Kidney (tissue), 14 donors: Measurements from ENCODE around the gene HIVEP3. TPM values are rescaled to one million over a fixed set of nuclear protein-coding genes. Genes with fewer than 3 reads are reported as not detected.
A peak's percentile ranks its signal among the peaks of the same experiment; 100 is the strongest.

ENCODE experiments used
- DNase-seq, 5 donors: peaks; one replicate each; pipeline ENCODE4 v3.0.0-alpha.2; 2013 to 2020
- FAIRE-seq: peaks from 2 replicates; lab custom pipeline; 2012; peaks lifted over from hg19 to GRCh38; lab: Jason Lieb, UNC
- H3K27ac ChIP-seq, 2 donors: one replicate each; pipeline ENCODE4 v1.7.0; 2013; ENCODE audit warnings: low read depth in 2 of 2, low read length in 2 of 2, inconsistent platforms in 1 of 2
- H3K27me3 ChIP-seq: one replicate; pipeline ENCODE4 v1.7.1; 2013; ENCODE audit warnings: low read length, inconsistent platforms; ENCODE audit not compliant: control insufficient read depth, insufficient read depth
- H3K36me3 ChIP-seq, 3 donors: one replicate each; pipeline versions ENCODE4 v1.7.0 to v1.7.1; 2013; ENCODE audit warnings: low read length in 3 of 3, control low read depth in 1 of 3, inconsistent platforms in 1 of 3; ENCODE audit not compliant: insufficient read depth in 3 of 3, control insufficient read depth in 2 of 3
- H3K4me1 ChIP-seq, 3 donors: one replicate each; pipeline versions ENCODE4 v1.7.0 to v1.7.1; 2013; ENCODE audit warnings: low read length in 3 of 3, inconsistent platforms in 1 of 3, low read depth in 1 of 3; ENCODE audit not compliant: control insufficient read depth in 2 of 3, insufficient read depth in 2 of 3
- H3K4me3 ChIP-seq, 3 donors: one replicate each; pipeline versions ENCODE4 v1.7.0 to v1.8.1; 2013; ENCODE audit warnings: low read length in 3 of 3, control low read depth in 1 of 3, inconsistent platforms in 1 of 3
- H3K9ac ChIP-seq, 3 donors: one replicate each; pipeline versions ENCODE4 v1.7.0 to v1.7.1; 2013; ENCODE audit warnings: low read length in 3 of 3, control low read depth in 1 of 3, inconsistent platforms in 1 of 3
- H3K9me3 ChIP-seq, 3 donors: one replicate each; pipeline versions ENCODE4 v1.7.0 to v1.7.1; 2013; ENCODE audit warnings: low read length in 3 of 3, control low read depth in 1 of 3, inconsistent platforms in 1 of 3; ENCODE audit not compliant: control insufficient read depth in 2 of 3, insufficient read depth in 1 of 3
- intact Hi-C: fragments of 100-400 bp; cut with DNase I; formaldehyde crosslinking; loops from one replicate; pipeline ENCODE4 v1.11.1; 2022
- polyA plus RNA-seq: library from polyadenylated mRNA; stranded (reverse); fragments of 350-450 nt; fragmentation: Illumina TruSeq; extraction: RNeasy Lipid Tissue Mini Kit (QIAGEN cat#74804); gene quantifications from one replicate; pipeline ENCODE4 v1.2.3, GENCODE V29; 2014; ENCODE audit warnings: low read depth, low replicate concordance; ENCODE audit not compliant: insufficient read depth
- total RNA-seq: library from RNA; stranded (reverse); fragmentation: NEBNext Ultra II Directional; extraction: Animal tissue kit (Norgen Biotek cat#: 25700); gene quantifications from one replicate; pipeline ENCODE4 v1.2.1, GENCODE V29; 2021
- TF ChIP-seq, protein P1 (sequence below): IDR thresholded peaks from 3 replicates; pipeline ENCODE4 v1.5.1; 2012; ENCODE audit warnings: mild to moderate bottlenecking, moderate library complexity, borderline replicate concordance; ENCODE audit not compliant: insufficient read depth; ENCODE audit errors: extremely low read depth
- donor health status: control.
- donor health status: control.
- donor health status: control.
- donor health status: control.
- donor health status: control.
- donor health status: DM: yes; HTN: yes; CAD: no.
- donor health status: Normal renal cell carcinoma (clear cell type).

The HIVEP3 gene
- total and polyA plus RNA-seq, 2 donors from 2014 or later: 3.5 to 11.0 TPM

DNA sequence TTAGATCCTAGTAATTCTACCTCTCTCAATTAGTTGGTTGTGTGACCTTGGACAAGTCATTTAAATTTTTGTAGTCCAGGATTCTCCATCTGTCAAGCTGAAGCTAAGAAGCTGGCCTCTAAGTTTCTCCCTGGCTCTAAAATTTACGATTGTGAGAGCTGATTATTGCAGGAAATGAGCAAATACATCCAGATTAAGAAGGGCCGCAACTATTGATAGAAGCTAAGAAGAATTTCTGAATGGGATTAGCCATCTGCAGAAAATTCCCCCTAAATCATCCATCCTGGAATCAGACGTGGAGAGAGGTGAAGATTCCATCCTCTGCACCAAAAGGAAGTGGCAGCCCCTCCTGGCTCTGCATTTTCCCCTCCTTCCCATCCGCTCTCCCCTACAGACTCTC is 55.0 kb downstream of the HIVEP3 start:
- no peak for DNase-seq
- Histone ChIP-seq H3K4me1 (peaks cover 0 to 7% (median 0%) of the 10 kb centered on the region in 3 donors), H3K9ac (no peak overlapping the region), H3K9me3 (no peaks in the 10 kb centered on the region), H3K27ac (no peak overlapping the region), H3K36me3 (no peaks in the 10 kb centered on the region), H3K4me3 (no peak overlapping the region), H3K27me3 (no peaks in the 10 kb centered on the region)
- no peak for FAIRE-seq
- intact Hi-C loops: no loop called here
- TF ChIP-seq, protein P1, sequence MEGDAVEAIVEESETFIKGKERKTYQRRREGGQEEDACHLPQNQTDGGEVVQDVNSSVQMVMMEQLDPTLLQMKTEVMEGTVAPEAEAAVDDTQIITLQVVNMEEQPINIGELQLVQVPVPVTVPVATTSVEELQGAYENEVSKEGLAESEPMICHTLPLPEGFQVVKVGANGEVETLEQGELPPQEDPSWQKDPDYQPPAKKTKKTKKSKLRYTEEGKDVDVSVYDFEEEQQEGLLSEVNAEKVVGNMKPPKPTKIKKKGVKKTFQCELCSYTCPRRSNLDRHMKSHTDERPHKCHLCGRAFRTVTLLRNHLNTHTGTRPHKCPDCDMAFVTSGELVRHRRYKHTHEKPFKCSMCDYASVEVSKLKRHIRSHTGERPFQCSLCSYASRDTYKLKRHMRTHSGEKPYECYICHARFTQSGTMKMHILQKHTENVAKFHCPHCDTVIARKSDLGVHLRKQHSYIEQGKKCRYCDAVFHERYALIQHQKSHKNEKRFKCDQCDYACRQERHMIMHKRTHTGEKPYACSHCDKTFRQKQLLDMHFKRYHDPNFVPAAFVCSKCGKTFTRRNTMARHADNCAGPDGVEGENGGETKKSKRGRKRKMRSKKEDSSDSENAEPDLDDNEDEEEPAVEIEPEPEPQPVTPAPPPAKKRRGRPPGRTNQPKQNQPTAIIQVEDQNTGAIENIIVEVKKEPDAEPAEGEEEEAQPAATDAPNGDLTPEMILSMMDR: no peak

DNA sequence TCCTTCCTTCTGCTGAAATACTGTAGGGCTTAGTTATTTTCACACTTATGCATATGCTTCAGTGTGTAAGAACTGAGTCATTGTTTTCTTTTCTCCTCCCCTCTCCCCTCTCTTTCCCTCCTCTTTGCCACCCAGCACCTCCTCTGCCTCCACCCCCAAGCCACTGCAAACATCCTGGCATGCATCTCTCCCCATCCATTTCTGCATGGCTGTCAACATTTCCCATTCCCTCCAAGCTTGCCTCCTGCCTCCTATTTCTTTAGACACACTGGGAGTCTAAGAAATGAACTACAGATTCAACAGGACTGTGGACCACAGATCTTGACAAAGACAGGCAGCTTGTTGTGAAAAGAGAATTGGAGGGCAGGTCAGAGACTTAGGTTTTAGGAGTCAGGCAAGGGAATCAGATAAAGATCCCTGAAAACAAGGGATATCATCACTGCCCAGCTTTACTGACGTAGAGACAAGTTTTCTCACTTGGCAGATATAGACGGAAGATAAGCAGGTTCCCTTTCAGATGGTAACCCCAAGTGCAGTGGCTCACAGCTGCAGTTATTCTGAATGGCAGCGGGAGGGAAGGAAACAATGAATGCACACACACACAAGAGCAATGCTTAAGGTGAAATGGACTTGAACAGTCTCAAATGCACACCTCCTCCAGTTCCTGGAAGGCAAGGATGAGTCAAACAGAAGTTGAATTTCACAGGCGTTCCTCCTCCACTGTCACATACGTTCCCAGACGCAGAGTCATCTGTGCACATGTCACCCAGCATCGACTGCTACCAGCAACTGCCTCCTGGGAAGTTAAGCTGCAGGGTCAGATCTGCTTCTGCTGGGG is 56.1 kb downstream of the HIVEP3 start:
- intact Hi-C loops: no loop called here
- no peak overlapping the region for H3K27ac ChIP-seq
- no peak for FAIRE-seq

DNA sequence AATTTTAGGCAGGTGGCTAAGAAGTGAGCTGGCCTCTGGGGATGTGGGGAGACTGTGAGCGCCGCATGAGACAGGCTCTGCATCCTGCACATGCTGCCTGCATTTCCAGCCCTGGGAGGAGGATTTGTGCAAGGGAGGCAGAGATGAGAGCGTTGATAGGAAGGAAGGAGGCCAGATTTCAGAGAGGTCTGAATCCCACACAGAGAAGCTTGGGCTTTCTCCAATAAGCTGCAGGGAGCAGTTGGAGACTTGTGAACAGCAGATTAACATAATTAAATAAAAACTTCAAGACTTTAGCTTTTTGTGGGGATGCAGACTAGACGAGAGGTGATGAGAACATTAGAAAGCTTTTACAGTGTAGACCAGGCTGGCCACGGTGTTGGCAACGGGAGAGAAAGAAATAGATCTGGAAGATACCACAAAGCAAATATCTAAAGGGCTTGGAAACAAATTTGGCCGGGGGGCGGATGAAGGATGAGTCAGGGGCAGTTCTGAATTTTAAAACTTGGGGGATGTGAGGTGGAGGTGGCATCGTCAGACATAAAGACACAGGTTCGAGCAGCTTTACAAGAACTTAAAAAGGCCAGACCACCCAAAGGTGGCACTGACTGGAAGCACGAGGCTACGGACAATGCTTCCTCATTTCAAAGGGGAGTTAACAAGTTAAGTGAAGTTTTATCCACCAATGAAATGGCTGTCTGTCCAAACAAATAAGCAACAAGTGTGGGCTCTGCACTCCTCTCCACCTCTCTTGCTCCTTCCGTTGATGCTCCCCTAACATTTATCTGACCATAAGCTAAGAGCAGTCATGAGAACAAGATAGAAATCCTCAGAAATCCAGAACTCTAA is 57.0 kb downstream of the HIVEP3 start:
- Histone ChIP-seq H3K4me3 (no peak overlapping the region), H3K36me3 (no peaks in the 10 kb centered on the region), H3K27ac (no peak overlapping the region), H3K9me3 (no peaks in the 10 kb centered on the region), H3K27me3 (no peaks in the 10 kb centered on the region), H3K9ac (no peak overlapping the region), H3K4me1 (peaks cover 0 to 5% (median 0%) of the 10 kb centered on the region in 3 donors)
- no peak for FAIRE-seq
- TF ChIP-seq, protein P1: no peak
- intact Hi-C loops: no loop called here
- no peak for DNase-seq

More for the DNA sequence above, 56.1 kb downstream of the HIVEP3 start:
- Histone ChIP-seq H3K4me1 (peaks cover 0 to 7% (median 0%) of the 10 kb centered on the region in 3 donors), H3K27me3 (no peaks in the 10 kb centered on the region), H3K4me3 (no peak overlapping the region), H3K9ac (no peak overlapping the region), H3K36me3 (no peaks in the 10 kb centered on the region), H3K9me3 (no peaks in the 10 kb centered on the region)
- peak in 1 of 5 donors; percentile 27 for DNase-seq
- TF ChIP-seq, protein P1: no peak
